Colonic mucosa (tissue), 4 donors: Measurements from ENCODE around the gene SH3BP5L. TPM values are rescaled to one million over a fixed set of nuclear protein-coding genes. Genes with fewer than 3 reads are reported as not detected.
"Not testable (repeated sequence)": the region's sequence is repeated elsewhere in the genome, so short reads cannot be mapped to it uniquely, and the experiment has no call there.

Experiments used
- DNase-seq: peaks from one replicate; pipeline ENCODE4 v3.0.0-alpha.2; 2020
- H3K27ac ChIP-seq: fragments of 200-600 bp; one replicate; pipeline ENCODE4 v1.8.0; 2021
- H3K27me3 ChIP-seq: fragments of 200-600 bp; one replicate; pipeline ENCODE4 v1.8.0; 2021
- H3K36me3 ChIP-seq: fragments of 200-600 bp; one replicate; pipeline ENCODE4 v1.8.0; 2021
- H3K4me1 ChIP-seq: fragments of 200-600 bp; one replicate; pipeline ENCODE4 v1.8.0; 2021; ENCODE audit warnings: mild to moderate bottlenecking
- H3K4me3 ChIP-seq: fragments of 200-600 bp; one replicate; pipeline ENCODE4 v1.8.0; 2021
- H3K9ac ChIP-seq, 2 donors: one replicate each; pipeline ENCODE4 v1.7.0; 2013; ENCODE audit warnings: control low read depth in 2 of 2, low read depth in 2 of 2, low read length in 2 of 2
- H3K9me3 ChIP-seq: fragments of 200-600 bp; one replicate; pipeline ENCODE4 v1.8.0; 2021
- CTCF ChIP-seq: fragments of 200-600 bp; IDR thresholded peaks from one replicate; pipeline ENCODE4 v1.8.0; 2022; ENCODE audit warnings: antibody characterized with exemption, mild to moderate bottlenecking
- intact Hi-C: fragments of 100-400 bp; cut with DNase I; formaldehyde crosslinking; loops from one replicate; pipeline ENCODE4 v1.14.1; 2022
- total RNA-seq, 2 donors: library from RNA; stranded (reverse); fragmentation: NEBNext Ultra II Directional in 1 of 2; extraction: Animal tissue kit (Norgen Biotek cat#: 25700) in 1 of 2; gene quantifications; one replicate each; pipeline ENCODE4 v1.2.1, GENCODE V29; 2021
- donor health status: healthy.
- donor health status: DM: no; HTN: no; CAD: no.
- donor health status: DM: no; HTN: no; CAD: no.

SH3BP5L gene
- total RNA-seq, 2 donors from 2014 or later: 24.2 to 30.5 TPM

GRCh38 chr1:248810000-248810726 lies 15.6 kb downstream of the SH3BP5L start:
- Histone ChIP-seq H3K36me3 (peaks cover 4% of the 10 kb centered on the region), H3K4me3 (no peak overlapping the region), H3K4me1 (peaks cover 5% of the 10 kb centered on the region), H3K27me3 (no peaks in the 10 kb centered on the region), H3K27ac (no peak overlapping the region), H3K9me3 (no peaks in the 10 kb centered on the region), H3K9ac (no peak overlapping the region)
- no peak for TF ChIP-seq CTCF
- intact Hi-C loops: no loop called here
- no peak for DNase-seq

DNA sequence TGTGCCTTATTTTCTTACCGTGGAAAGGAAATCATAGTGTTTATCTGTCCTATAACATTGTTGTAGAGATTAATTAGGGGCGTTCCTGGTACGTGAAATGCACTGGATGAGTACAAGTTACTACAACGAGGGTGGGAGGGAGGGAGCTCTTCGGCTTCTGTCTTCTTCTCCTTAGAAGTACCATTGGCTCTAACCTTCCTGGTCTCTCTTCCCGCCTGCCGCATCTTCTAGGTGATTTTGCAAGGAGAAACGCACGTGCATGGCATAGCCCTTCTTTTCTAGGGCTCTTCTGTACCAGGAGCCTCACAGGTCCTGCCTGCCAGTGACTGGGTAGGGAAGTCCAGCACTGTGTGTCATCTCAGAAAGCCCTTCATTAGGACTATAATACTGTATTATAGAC lies 16.8 kb downstream of the SH3BP5L start:
- no peak for TF ChIP-seq CTCF
- no peak for DNase-seq
- Histone ChIP-seq H3K27me3 (no peaks in the 10 kb centered on the region), H3K9ac (no peak overlapping the region), H3K27ac (no peak overlapping the region), H3K9me3 (no peaks in the 10 kb centered on the region), H3K36me3 (no peaks in the 10 kb centered on the region), H3K4me3 (no peak overlapping the region), H3K4me1 (peaks cover 10% of the 10 kb centered on the region)
- intact Hi-C loops: no loop called here

DNA sequence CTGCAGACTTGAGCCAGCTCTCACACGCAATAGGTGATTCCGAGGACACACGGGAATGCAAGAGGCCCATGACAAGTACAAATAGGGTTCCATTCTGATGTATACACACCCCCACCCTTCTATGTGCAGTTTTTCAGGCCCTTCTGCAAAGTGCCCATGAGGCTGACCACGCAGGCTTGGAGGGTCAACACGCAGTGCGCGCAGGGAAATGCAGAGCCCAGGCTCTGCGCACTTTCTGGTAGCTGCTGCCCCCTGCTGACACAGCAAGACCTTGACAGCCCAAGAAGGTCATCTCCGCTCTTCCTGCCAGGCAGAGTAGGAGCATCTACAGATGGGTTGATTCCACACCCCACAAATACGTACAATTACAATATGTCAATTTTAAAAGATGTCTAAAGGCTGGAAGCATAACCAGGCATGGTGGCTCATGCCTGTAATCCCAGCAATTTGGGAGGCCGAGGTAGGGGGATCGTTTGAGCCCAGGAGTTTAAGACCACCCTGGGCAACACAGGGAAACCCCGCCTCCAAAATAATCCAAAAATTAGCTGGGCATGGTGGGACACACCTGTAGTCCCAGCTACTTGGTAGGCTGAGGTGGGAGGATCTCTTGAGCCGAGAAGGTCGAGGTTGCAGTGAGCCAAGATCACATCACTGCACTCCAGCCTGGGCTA lies 18.5 kb downstream of the SH3BP5L start:
- Histone ChIP-seq H3K27ac (no peak overlapping the region), H3K27me3 (no peaks in the 10 kb centered on the region), H3K36me3 (no peaks in the 10 kb centered on the region), H3K9ac (no peak overlapping the region), H3K4me3 (no peak overlapping the region), H3K9me3 (no peaks in the 10 kb centered on the region), H3K4me1 (peaks cover 10% of the 10 kb centered on the region)
- DNase-seq: peak; percentile 75
- TF ChIP-seq CTCF: peak; percentile 67
- intact Hi-C loops: loop anchor here (2.0 kb wide), 2 partner anchors 108 to 186 kb away; no protein-coding TSS in a partner anchor

DNA sequence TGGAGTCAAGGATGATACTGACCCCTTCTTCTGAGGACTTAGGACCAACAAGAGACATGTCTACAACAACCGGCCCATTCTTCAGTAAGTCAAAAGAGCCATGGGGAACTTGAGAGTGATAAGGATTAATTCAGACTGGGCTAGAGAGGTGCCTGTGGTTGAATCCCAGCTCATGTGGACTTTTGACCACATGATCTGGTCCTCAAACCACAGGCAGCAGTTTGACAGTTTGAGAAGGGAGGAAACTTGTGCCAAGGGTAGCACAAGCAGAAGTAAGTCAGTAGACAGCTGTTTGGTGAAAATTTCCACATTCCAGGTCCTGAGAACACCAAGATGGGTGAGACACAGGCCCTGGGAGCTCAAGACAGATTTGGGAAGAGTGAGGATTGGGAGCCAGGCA lies 19.8 kb downstream of the SH3BP5L start:
- Histone ChIP-seq H3K4me1 (peaks cover 10% of the 10 kb centered on the region), H3K27me3 (no peaks in the 10 kb centered on the region), H3K9me3 (no peaks in the 10 kb centered on the region), H3K36me3 (no peaks in the 10 kb centered on the region), H3K27ac (peak overlapping the region; percentile 80), H3K9ac (no peak overlapping the region), H3K4me3 (no peak overlapping the region)
- no peak for TF ChIP-seq CTCF
- DNase-seq: no peak
- intact Hi-C loops: loop anchor here (2.0 kb wide), 2 partner anchors 107 to 185 kb away; no protein-coding TSS in a partner anchor

DNA sequence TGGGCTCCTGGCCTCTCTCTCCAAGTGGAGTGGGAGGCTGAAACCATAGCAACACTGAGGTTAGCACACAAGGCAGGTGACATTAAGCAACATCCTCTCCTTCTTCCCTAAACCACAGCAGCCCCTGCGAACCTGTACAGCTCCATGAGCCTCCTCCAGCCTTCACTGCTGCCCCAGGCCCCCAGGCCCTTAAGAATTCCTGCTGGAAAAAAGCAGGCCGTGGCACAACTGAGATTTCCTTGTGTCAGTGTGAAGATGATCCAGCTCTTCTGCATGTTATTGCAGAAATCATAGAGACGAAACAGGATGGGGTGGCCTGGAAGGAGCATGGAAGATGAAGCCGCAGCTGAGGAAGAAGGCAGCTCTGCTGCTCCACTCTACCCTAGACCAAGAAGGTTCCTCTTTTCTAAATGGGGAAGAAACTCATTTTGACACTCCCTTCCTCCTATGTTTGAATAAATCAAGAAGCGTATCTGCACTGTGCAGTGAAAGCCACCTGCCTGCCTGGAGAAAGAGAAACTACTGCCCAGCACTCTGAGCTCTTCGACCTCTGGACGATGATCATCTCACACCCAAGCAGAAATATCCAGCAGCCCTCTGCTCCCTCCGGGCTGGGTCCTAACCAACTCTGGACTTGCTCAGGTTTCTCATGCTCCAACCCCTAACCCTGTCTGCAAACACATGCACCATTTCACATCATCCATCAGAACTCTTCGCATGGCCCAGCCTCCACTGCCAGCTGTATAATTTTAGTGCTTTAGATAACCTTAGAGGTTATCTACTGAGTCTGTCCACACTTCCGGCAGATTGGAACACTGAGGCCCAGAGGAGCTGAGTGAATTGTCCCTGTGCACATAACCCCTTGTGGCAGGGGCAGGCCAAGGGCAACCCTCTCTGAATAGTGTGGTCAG lies 20.7 kb downstream of the SH3BP5L start:
- Histone ChIP-seq H3K27me3 (no peaks in the 10 kb centered on the region), H3K4me1 (peaks cover 10% of the 10 kb centered on the region), H3K9me3 (no peaks in the 10 kb centered on the region), H3K4me3 (no peak overlapping the region), H3K36me3 (no peaks in the 10 kb centered on the region), H3K9ac (peak overlapping the region in 1 of 2 donors; percentile 41), H3K27ac (peak overlapping the region; percentile 80)
- TF ChIP-seq CTCF: no peak
- intact Hi-C loops: no loop called here
- DNase-seq: peak; percentile 45

GRCh38 chr1:248803501-248803900 lies 22.2 kb downstream of the SH3BP5L start:
- H3K27me3 ChIP-seq, H3K27ac ChIP-seq, H3K9ac ChIP-seq, intact Hi-C loops, H3K36me3 ChIP-seq, H3K4me3 ChIP-seq, DNase-seq, H3K9me3 ChIP-seq: not testable (repeated sequence)
- H3K4me1 ChIP-seq: peaks cover 10% of the 10 kb centered on the region
